Stimulated activated CD4-positive, alpha-beta T cell treated with anti-CD3 and anti-CD28 coated beads, Interleukin-1b, Interleukin-23, amount 100 ng/mL, for 48 hours (primary cell): ENCODE results near the gene EIF3A.
"Not testable (repeated sequence)": the region's sequence is repeated elsewhere in the genome, so short reads cannot be mapped to it uniquely, and the experiment has no call there.

Experiments
- DNase-seq: peaks from one replicate; pipeline ENCODE4 v3.0.0-alpha.2; 2020

EIF3A gene

DNA sequence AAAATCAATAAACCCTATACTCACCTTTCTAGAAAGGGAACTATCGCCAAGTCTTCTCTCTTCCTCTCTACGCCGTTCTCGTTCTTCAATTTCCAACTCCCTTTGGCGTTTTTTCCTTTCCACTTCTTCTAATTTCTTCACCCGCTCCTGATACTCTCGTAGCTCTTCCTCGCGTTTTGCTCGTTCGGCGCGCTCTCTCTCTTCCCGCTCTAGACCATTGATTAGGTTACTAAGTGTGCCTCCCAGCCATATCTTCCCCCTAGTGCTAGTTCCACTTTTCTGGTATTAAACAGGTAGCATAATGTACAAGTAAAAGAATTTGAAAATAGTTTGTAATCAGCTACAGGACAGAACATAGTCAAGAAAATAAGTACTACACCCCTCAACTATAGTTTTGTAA lies 30.8 kb downstream of the EIF3A start:
- no peak for DNase-seq

GRCh38 chr10:119049361-119049760 lies 31.3 kb downstream of the EIF3A start:
- no peak for DNase-seq

DNA sequence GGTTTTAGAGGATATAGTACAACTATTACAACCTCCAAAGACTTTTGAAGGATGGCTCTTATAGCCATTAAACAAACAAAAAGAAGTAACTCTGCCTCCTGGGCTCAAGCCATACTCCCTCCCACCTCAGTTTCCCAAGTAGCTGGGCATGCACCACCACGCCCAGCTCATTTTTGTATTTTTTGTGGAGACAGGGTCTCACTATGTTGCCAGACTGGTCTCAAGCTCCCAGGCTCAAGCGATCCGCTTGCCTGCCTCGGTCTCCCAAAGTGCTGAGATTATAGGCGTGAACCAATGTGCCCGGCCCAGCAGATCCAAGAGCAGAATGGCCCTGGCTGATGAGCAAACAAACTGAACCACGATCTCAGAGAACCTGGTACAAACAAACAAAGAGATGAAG lies 35.1 kb downstream of the EIF3A start:
- no peak for DNase-seq

GRCh38 chr10:119042169-119042568 lies 38.4 kb downstream of the EIF3A start:
- DNase-seq: no peak

DNA sequence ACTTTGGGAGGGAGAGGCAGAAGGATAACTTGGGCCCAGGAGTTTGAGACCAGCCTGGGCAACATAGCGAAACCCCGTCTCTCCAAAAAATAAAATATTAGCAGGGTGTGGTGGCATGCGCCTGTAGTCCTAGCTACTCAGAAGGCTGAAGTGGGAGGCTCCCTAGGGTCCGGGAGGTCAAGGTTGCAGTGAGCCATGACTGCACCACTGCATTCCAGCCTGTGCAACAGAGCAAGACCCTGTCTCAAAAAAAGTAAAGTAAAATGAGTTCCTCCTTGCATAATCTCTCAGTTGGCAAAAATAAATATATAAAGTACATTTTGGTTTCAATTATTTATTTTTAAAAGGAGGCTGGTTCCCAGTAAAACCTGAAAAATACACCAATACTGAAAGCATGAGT lies 39.3 kb downstream of the EIF3A start:
- DNase-seq: no peak

- DNase-seq: no peak
Measured at GRCh38 chr10:119039161-119039560, 41.5 kb downstream of the EIF3A start.

- no peak for DNase-seq
Measured at GRCh38 chr10:119031496-119032059, 49.0 kb downstream of the EIF3A start.

DNA sequence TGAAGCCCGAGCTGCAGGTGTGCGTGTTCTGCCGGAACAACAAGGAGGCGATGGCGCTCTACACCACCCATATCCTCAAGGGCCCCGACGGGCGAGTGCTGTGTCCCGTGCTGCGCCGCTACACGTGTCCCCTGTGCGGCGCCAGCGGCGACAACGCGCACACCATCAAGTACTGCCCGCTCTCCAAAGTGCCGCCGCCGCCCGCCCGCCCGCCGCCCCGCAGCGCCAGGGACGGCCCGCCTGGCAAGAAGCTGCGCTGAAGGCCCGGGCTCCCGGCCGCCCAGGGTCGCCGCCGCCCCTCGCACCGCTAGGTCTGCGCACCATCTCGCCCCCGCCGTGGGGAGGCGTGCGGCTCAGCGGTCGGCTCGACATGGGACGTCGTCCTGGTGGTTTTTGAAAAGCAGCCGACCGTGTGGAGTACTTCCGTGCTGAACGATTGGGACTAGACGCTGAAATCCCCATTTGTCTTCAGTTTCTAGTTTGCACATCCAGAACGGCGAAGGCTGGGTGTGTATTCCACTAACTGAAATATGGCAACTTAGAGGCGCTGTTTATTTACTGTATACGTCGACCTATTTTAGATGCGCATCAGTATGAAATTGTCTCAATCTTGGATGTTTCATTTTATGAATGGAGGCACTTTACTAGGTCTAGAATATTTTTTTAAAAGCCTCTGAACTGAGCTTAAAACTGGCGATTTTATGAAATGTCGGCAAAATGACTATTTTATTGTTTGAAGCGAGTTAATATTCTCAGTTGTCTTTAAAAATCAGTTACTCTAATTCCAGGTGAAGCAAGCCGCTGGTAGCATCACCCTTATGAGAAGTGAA lies 50.0 kb downstream of the EIF3A start:
- DNase-seq: peak; percentile 55

DNA sequence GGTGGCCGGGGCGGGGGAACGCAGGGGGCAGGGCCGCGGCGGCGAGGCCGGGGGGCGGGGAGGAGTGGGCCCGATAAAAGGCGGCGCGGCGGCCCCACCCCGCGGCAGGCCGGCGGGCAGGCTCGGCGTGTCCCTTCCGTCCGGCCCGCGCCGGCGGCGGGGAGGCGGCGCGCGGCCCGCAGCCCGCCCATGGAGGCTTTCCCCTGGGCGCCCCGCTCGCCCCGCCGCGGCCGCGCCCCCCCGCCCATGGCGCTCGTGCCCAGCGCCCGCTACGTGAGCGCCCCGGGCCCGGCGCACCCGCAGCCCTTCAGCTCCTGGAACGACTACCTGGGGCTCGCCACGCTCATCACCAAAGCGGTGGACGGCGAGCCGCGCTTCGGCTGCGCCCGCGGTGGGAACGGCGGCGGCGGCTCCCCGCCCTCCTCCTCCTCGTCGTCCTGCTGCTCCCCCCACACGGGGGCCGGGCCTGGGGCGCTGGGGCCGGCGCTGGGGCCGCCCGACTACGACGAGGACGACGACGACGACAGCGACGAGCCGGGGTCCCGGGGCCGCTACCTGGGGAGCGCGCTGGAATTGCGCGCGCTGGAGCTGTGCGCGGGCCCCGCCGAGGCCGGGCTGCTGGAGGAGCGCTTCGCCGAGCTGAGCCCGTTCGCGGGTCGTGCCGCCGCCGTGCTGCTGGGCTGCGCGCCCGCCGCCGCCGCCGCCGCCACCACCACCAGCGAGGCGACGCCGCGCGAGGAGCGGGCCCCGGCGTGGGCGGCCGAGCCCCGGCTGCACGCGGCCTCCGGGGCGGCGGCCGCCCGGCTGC lies 50.8 kb downstream of the EIF3A start, which contains the start of gene NANOS1:
NANOS1 (plus strand) TSS at position 102 of the 808 bp plus-strand sequence; CDS start at position 190, 88 bp downstream.
- DNase-seq: peak; percentile 19

DNA sequence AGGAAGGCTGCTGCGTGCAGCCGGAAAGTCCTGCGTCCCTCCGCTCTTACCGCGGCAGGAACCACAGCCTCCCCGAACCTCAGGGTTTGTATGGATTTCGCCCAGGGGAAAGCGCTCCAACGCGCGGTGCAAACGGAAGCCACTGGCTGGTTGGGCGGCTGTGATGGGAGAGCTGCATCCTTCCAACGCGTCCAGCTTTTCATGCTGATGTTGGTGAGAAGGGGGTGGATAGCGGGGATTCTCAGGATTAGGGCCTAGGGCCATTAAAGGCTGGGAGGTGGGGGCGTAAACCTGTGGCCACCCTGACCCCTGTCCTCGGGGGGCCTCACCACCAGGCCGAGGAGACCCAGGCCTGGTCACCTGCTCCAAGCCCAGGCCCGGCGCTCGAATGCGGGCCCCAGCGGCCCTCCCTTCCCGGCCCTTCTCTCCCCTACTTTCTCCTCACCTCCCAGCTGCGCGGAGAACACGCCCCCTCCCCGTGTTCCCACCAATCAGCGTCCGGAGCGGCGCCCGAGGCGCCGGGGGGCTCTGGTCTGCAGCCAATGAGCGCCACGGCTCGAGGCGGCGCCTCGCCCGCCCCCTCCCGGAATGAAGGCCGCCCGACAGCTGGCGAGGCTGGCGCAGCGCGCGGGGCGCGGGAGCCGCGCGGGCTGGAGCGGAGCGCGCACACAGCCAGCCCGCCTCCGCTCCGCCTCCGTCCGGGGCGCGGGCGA lies 51.6 kb downstream of the EIF3A start:
- DNase-seq: peak; percentile 78

DNA sequence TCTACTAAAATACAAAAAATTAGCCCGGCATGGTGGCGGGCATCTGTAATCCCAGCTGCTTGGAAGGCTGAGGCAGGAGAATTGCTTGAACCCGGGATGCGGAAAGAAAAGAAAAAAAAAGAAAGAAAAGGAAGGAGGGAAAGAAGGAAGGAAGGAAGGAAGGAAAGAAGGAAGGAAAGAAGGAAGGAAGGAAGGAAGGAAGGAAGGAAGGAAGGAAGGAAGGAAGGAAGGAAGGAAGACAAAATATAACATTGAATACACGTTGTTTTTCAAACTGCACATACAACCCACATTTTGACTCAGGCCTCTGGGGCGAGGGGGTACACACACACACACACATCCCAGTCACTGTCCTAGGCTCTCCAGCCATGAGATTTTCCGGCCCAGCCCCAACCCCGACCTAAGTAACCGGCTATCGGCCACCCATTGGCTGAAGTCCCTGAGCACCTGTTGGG lies 52.1 kb downstream of the EIF3A start:
- not testable (repeated sequence) for DNase-seq

GRCh38 chr10:119026301-119027110 lies 54.1 kb downstream of the EIF3A start:
- no peak for DNase-seq

DNA sequence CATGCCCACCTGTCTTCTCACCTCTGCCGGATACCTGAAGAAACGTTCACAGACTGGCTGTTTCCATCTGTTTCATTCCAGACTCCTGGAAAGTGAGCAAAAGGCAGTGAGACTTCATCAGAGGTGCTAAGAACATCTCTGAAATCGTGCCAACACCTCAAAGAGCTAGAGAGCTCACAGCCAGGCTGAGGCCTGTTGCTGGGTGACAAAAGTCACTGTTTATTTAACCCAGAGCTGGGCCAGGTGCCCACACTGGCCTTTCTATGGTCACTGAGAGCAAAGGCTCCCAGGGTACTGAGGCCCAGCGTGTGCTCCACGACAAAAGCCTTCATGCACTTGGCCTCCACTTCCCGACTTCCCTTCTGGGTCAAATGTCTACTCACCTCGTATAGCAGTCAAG lies 54.8 kb downstream of the EIF3A start:
- DNase-seq: no peak

- no peak for DNase-seq
Measured at GRCh38 chr10:119025336-119025735, 55.3 kb downstream of the EIF3A start.

DNA sequence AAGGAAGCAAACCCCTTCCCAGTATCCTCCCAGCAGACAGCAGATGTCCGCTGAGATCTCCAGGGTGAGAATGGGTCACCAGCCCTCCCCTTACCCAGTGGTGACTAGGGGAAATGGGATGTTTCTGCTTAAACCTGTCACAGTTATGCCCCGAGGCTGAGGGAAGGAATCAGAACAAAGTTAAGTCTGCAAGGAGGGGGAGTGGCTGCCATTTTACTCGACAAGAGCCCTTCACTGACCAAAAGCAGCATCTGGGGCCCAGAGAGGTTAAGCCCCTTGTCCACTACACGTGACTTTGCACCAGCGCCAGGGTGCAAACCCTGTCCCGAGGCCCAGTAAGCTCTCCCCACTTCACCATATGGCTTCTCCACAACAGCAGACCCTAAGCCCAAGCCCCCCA lies 55.7 kb downstream of the EIF3A start:
- no peak for DNase-seq

- no peak for DNase-seq
Measured at GRCh38 chr10:119023553-119023868, 57.1 kb downstream of the EIF3A start.

- DNase-seq: no peak
Measured at GRCh38 chr10:119022846-119023552, 57.6 kb downstream of the EIF3A start.

- DNase-seq: peak; percentile 44
Measured at GRCh38 chr10:119020627-119020946, 60.0 kb downstream of the EIF3A start.

DNA sequence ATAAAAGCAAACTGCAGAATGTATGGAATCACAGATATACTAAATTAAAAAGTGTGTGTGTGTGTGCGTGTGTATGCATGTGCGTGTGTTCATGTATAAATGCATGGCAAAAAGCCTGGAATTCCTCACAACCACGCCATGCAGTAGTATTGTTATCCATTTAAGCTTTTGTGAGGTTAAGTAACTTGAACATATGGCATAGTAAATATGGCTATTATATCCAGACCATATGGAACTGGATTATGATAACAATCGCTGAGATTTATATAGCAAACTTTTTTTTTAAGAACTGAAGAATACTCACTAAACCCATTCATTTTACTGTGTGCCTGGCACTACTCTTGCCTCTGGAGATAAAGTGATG lies 73.4 kb downstream of the EIF3A start:
- DNase-seq: no peak

GRCh38 chr10:119006451-119007210 lies 74.0 kb downstream of the EIF3A start:
- DNase-seq: no peak
